Effector memory CD4-positive, alpha-beta T cell (primary cell): ENCODE results near the gene NOTCH4.
"Not testable (repeated sequence)": the region's sequence is repeated elsewhere in the genome, so short reads cannot be mapped to it uniquely, and the experiment has no call there.

Experiments
- DNase-seq, 3 donors: peaks; one replicate each; pipeline ENCODE4 v3.0.0-alpha.2; 2020
- H3K27ac ChIP-seq: 2 replicates; pipeline ENCODE4 v1.7.0; 2013; ENCODE audit warnings: mild to moderate bottlenecking, low read length, moderate library complexity; ENCODE audit not compliant: insufficient read depth, poor library complexity, severe bottlenecking
- H3K27me3 ChIP-seq: replicated peaks from 2 replicates; pipeline ENCODE4 v1.7.0; 2013; ENCODE audit warnings: mild to moderate bottlenecking, low read length; ENCODE audit not compliant: insufficient read depth, control insufficient read depth, poor library complexity, severe bottlenecking
- H3K36me3 ChIP-seq: 2 replicates; pipeline ENCODE4 v1.7.0; 2013; ENCODE audit warnings: mild to moderate bottlenecking, low read length, moderate library complexity; ENCODE audit not compliant: control insufficient read depth, insufficient read depth
- H3K4me1 ChIP-seq: 2 replicates; pipeline ENCODE4 v1.7.0; 2013; ENCODE audit warnings: low read length, mild to moderate bottlenecking; ENCODE audit not compliant: control insufficient read depth, insufficient read depth, poor library complexity, severe bottlenecking
- H3K4me3 ChIP-seq: 2 replicates; pipeline ENCODE4 v1.7.0; 2013; ENCODE audit warnings: low read length, low read depth, mild to moderate bottlenecking; ENCODE audit not compliant: insufficient read depth, poor library complexity, severe bottlenecking
- H3K9me3 ChIP-seq: 2 replicates; pipeline ENCODE4 v1.7.0; 2013; ENCODE audit warnings: mild to moderate bottlenecking, low read length, moderate library complexity; ENCODE audit not compliant: control insufficient read depth

The NOTCH4 gene

DNA sequence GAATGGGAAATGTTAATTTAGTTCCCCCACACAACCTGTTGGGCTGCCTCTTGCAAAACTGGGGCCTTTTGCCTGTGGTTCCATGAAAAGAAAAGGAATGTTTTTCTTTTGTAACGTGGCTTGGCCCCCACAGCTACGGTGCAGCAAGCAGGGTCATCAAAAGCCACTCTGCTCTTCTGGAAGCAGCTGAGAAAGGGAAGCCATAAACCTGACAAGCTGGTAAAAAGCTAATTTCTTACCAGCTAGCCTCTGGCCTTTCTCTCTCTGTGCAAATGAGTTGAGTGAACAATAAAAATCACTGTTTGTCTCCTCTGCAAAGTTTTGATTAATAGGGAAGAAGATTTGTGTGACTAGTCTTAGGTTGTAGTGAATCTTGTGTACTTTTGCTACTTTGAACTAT is 23.5 kb upstream of the NOTCH4 start:
- H3K27ac ChIP-seq = no peak overlapping the region
- H3K4me1 ChIP-seq = peaks cover 5% of the 10 kb centered on the region
- H3K9me3 ChIP-seq = no peaks in the 10 kb centered on the region
- no peak for DNase-seq
- no peaks in the 10 kb centered on the region for H3K27me3 ChIP-seq
- H3K36me3 ChIP-seq = no peaks in the 10 kb centered on the region
- no peak overlapping the region for H3K4me3 ChIP-seq

GRCh38 chr6:32244946-32245398 is 21.1 kb upstream of the NOTCH4 start:
- DNase-seq = peak; percentile 37 to 60 (median 52)
- H3K9me3 ChIP-seq = no peaks in the 10 kb centered on the region
- peak overlapping the region; percentile 13 for H3K4me3 ChIP-seq
- H3K27ac ChIP-seq = no peak overlapping the region
- H3K4me1 ChIP-seq = peaks cover 5% of the 10 kb centered on the region
- H3K27me3 ChIP-seq = no peaks in the 10 kb centered on the region
- H3K36me3 ChIP-seq = no peaks in the 10 kb centered on the region

- H3K4me3 ChIP-seq = no peak overlapping the region
- H3K27me3 ChIP-seq = no peaks in the 10 kb centered on the region
- peaks cover 5% of the 10 kb centered on the region for H3K4me1 ChIP-seq
- H3K36me3 ChIP-seq = no peaks in the 10 kb centered on the region
- H3K9me3 ChIP-seq = no peaks in the 10 kb centered on the region
- no peak overlapping the region for H3K27ac ChIP-seq
- DNase-seq = no peak
These were observed 20.4 kb upstream of the NOTCH4 start for GRCh38 chr6:32244270-32244669.

- not testable (repeated sequence) for H3K4me3 ChIP-seq, H3K9me3 ChIP-seq, H3K27ac ChIP-seq, H3K27me3 ChIP-seq, H3K36me3 ChIP-seq, H3K4me1 ChIP-seq, DNase-seq
These were observed 18.5 kb upstream of the NOTCH4 start for GRCh38 chr6:32242318-32242813.

DNA sequence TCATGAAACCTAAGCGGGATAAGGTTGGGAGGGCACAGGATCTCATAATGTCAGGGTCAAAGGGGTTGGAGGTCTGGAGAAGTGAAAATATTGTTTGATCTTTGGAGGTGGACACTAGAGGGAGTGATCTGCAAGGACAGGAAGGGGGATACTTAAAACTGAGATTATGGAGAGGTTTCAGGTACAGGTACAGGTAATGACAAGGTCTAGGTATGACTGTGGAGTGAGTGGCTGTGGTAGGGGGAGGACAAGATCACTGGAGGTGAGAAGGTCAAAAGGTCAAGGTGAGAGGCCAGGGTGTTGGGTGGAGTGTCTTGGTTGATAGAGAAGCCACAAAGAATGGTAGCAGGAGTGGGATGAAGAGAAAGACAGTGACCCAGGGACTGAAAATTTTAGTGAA is 16.8 kb upstream of the NOTCH4 start:
- peaks cover 5% of the 10 kb centered on the region for H3K4me1 ChIP-seq
- no peak overlapping the region for H3K27ac ChIP-seq
- no peak overlapping the region for H3K4me3 ChIP-seq
- no peaks in the 10 kb centered on the region for H3K9me3 ChIP-seq
- no peaks in the 10 kb centered on the region for H3K36me3 ChIP-seq
- no peak for DNase-seq
- no peaks in the 10 kb centered on the region for H3K27me3 ChIP-seq

DNA sequence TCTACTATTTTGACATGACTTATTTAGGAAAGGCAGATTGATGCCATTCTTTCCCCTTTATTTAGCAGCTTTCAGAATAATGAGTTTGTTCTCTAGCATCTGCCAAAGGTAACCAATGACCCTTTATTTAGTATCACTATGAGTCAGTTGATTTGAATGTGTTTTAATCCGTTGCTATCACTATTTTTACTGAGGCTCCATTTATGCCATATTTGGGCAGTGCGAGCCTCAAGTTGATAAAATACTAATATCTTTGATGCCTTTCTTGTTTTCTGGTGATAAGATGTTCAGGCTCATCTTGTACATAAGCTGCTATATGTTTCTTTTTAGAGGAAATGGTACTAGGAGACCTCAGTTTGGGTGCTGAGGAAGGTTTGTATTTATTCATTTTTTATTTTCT is 15.6 kb upstream of the NOTCH4 start:
- Histone ChIP-seq H3K27me3 (no peaks in the 10 kb centered on the region), H3K36me3 (no peaks in the 10 kb centered on the region), H3K4me1 (no peaks in the 10 kb centered on the region), H3K27ac (no peak overlapping the region), H3K9me3 (no peaks in the 10 kb centered on the region), H3K4me3 (no peak overlapping the region)
- DNase-seq = no peak

- Histone ChIP-seq H3K4me3 (no peak overlapping the region), H3K36me3 (no peaks in the 10 kb centered on the region), H3K4me1 (no peaks in the 10 kb centered on the region), H3K9me3 (no peaks in the 10 kb centered on the region), H3K27me3 (no peaks in the 10 kb centered on the region), H3K27ac (no peak overlapping the region)
- no peak for DNase-seq
These were observed 11.1 kb upstream of the NOTCH4 start for GRCh38 chr6:32234934-32235333.

GRCh38 chr6:32226434-32226833 is 2.6 kb upstream of the NOTCH4 start:
- no peak overlapping the region for H3K4me3 ChIP-seq
- no peaks in the 10 kb centered on the region for H3K9me3 ChIP-seq
- no peaks in the 10 kb centered on the region for H3K4me1 ChIP-seq
- H3K27ac ChIP-seq = no peak overlapping the region
- H3K27me3 ChIP-seq = no peaks in the 10 kb centered on the region
- no peaks in the 10 kb centered on the region for H3K36me3 ChIP-seq
- DNase-seq = no peak

GRCh38 chr6:32224696-32225095 is 829 bp upstream of the NOTCH4 start:
- no peak overlapping the region for H3K27ac ChIP-seq
- no peaks in the 10 kb centered on the region for H3K4me1 ChIP-seq
- H3K4me3 ChIP-seq = no peak overlapping the region
- H3K9me3 ChIP-seq = no peaks in the 10 kb centered on the region
- no peak for DNase-seq
- no peaks in the 10 kb centered on the region for H3K27me3 ChIP-seq
- no peaks in the 10 kb centered on the region for H3K36me3 ChIP-seq

GRCh38 chr6:32222333-32223230 is 1.3 kb downstream of the NOTCH4 start:
- Histone ChIP-seq H3K4me1 (no peaks in the 10 kb centered on the region), H3K27ac (no peak overlapping the region), H3K36me3 (no peaks in the 10 kb centered on the region), H3K9me3 (no peaks in the 10 kb centered on the region), H3K27me3 (no peaks in the 10 kb centered on the region), H3K4me3 (no peak overlapping the region)
- no peak for DNase-seq
